Stimulated activated CD8-positive, alpha-beta memory T cell treated with anti-CD3 and anti-CD28 coated beads, Interleukin-12 subunit alpha, Interleukin-12 subunit beta, amount 100 ng/mL, for 4 hours (primary cell): ENCODE results near the gene SLC6A4.

Source experiments
- DNase-seq: peaks from one replicate; pipeline ENCODE4 v3.0.0-alpha.2; 2020; ENCODE audit warnings: low read depth

The SLC6A4 gene

GRCh38 chr17:30235386-30236296 is at the start of gene SLC6A4:
SLC6A4 (minus strand) TSS chr17:30235697; CDS start chr17:30221958, 13,739 bp downstream.
- no peak for DNase-seq

- no peak for DNase-seq
Observed at GRCh38 chr17:30279156-30279555, 43.7 kb upstream of the SLC6A4 start.

- no peak for DNase-seq
Observed at GRCh38 chr17:30278032-30278431, 42.5 kb upstream of the SLC6A4 start.

GRCh38 chr17:30275911-30276310 is 40.4 kb upstream of the SLC6A4 start:
- DNase-seq, result no peak

DNA sequence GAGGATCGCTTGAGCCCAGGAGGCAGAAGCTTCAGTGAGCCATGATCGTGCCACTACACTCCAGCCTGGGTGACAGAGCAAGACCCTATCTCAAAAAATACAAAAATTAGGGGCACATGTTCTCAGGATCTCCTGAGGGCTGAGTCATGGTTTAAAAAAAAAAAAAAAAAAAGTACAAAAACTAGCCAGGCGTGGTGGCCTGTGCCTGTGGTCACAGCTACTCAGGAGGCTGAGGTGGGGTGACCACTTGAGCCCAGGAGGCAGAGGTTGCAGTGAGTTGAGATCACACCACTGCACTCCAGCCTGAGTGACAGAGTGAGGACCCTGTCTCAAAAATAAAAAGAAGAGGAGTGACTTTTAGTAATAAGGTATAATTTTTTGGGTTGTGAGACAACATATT is 39.4 kb upstream of the SLC6A4 start:
- DNase-seq, result no peak

- no peak for DNase-seq
Observed at GRCh38 chr17:30273373-30273772, 37.9 kb upstream of the SLC6A4 start.

DNA sequence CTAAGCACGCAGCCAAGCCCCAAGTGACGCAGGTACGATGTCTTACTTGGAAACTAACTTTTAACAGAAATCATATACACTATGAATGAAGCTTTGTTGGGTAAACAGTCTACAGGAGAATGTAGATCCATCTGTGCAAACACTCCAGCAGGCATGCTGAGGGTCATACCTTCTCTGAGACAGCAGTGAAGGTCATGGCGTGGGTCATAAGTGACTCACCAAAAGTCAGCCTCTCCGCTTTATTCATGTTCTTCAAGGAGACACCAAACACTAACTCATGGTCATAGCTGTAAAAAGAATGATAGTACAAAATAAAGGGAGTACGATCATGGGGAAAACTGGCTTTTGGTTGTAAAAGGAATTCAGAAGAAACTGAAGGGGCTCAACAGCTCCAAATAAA is 35.6 kb upstream of the SLC6A4 start:
- no peak for DNase-seq

- DNase-seq, result no peak
Observed at GRCh38 chr17:30267625-30268024, 32.1 kb upstream of the SLC6A4 start.

- no peak for DNase-seq
Observed at GRCh38 chr17:30263552-30264333, 28.2 kb upstream of the SLC6A4 start.

DNA sequence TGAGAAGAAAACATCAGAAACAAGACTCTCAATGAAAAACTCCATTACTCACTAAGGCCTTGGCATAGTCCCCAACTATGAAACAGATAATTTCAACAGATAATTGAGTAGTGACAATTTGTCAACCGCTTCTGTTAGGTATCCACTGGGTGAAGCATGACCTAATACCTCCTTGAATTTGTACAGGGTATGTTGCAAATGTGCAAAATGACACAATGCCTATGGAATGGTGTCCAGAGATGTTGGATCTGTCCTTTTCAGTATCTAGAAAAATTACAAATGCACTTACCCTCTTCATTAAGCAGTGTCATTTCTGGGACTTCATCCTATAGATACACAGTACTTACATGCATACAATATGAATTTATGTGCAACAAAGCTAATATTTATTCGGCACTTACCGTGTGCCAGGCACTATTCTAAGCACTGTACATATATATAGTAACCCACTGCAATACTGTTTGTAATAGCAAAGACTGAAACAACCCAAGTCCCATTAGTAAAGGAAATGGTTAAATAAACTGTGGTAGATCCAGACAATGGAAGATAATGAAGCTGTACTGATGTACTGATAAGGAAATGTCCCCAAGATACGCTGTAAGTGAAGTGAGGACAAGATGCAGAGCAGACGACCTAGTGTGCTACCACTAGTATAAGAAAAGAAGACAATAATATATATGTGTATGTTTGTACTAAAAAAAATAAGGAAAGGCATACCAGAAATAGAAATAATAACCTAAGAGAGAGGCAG is 21.4 kb upstream of the SLC6A4 start:
- no peak for DNase-seq

DNA sequence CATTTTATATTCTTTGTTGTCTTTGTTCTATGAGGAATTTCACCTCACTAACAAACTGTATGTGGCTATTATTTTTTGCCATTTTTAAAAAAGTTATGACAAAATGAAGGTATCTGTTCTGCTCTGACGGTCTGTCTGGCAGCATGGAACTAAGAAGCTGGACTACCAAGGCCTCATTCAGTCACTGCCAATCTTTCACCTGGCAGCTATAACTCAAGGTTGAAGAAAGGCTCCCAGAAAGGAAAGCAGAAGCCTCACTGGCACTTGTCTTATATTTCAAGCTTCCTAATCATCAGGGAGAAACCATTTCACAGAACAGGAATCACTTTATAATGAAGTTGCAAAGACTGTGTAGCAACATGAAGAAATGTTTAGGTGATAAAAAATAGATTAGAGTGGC is 18.7 kb upstream of the SLC6A4 start:
- no peak for DNase-seq

- DNase-seq, result no peak
Observed at GRCh38 chr17:30253312-30253711, 17.8 kb upstream of the SLC6A4 start.

GRCh38 chr17:30251931-30252330 is 16.4 kb upstream of the SLC6A4 start:
- no peak for DNase-seq

GRCh38 chr17:30249460-30249859 is 14.0 kb upstream of the SLC6A4 start:
- no peak for DNase-seq

- no peak for DNase-seq
Observed at GRCh38 chr17:30248786-30249185, 13.3 kb upstream of the SLC6A4 start.

DNA sequence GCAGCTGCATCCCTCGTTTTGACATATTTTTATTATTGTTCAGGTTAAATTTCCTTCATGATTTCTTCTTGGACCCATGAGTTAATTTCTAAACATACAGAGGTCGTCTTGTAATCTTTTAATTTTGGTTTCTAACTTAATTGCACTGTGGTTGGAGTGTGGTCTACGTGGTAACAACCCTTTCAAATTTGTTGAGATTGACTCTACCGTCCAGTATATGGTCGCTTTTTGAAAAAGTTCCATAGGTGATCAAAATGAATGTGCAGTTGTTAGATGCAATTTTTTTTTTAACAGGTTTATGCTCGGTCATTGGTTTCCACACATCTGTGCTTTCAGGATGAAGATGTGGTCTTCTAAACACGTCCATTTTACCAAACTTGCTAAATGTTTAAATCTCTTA is 11.0 kb upstream of the SLC6A4 start:
- DNase-seq, result no peak

DNA sequence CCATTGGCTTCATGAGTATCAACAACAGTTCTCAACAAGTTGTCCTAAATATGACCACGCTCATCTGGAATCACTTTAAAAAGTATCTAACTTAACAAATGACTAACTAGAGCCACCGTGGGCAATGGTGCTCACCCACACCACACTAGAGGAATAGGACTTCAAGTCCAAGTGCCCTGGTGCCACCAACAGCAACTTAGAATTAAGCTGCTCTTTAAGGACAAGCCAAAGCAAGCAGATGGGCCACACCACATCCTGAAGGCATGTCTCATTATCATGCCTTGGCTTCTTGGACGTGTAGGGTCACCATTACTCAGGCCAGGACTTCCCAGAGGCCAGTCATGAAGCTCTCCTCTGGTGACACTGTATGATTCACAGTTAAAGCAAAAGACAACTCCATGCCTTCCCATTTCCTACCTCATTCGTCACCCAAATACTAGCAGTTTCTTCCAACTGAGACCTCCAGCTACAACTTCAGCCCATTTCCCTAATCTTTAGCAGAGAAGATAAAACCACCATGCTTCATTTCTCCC is 9.4 kb upstream of the SLC6A4 start:
- DNase-seq, result no peak

GRCh38 chr17:30243568-30243967 is 8.1 kb upstream of the SLC6A4 start:
- DNase-seq, result no peak

DNA sequence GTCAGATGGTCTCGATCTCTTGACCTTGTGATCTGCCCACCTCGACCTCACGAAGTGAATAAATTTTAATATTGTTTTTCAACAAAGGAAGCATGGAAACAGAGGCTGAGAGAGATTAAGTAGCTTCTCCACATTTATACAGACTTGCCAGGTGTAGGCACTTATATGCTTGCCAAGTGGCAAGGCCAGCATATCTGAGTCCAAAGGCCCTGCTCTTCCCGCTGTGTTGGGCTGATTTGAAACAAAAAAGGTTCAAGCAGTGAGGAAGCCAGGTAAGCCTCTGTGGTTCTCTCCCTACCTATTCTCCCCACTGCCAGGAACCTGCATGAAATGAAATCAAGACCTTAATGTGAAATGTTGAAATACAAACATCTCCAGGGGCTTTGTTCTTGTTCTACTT is 7.5 kb upstream of the SLC6A4 start:
- DNase-seq, result no peak

DNA sequence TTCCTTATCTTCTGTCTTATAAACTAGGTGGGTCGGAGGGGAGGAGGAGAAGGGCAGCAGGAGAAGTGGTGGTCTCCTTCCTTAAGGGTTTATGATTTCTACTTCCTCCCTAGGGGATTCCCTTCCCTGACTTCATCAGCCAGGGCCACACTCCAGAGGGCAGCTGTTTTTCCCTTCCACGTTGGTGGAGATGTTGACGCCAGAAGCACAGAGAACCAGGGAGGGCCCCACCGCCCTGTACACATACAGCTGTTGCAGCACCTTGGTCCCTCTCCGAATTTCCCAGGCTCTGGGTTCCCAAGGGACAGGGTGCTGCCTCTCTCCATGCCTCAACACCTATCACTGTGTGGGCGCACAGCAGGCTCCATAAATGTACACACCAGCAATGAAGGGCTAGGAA is 5.6 kb upstream of the SLC6A4 start:
- no peak for DNase-seq

DNA sequence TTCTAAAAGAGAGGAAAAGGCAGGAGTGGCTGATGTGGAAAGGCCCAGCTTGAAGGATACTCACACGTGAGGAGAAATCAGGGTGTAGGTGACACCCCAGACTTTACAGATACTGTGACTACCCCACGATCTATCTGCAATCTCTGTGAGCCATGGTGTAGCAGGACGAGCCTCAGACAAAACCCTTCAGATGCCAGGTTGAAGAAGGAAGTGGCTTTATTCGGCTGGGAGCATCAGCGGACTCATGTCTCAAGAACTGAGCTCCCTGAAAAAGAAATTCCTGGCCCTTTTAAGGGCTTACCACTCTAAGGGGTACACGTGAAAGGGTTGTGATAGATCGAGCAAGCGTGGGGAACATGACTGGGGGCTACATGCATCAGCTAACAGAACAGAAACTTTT is 4.7 kb upstream of the SLC6A4 start:
- DNase-seq, result no peak

DNA sequence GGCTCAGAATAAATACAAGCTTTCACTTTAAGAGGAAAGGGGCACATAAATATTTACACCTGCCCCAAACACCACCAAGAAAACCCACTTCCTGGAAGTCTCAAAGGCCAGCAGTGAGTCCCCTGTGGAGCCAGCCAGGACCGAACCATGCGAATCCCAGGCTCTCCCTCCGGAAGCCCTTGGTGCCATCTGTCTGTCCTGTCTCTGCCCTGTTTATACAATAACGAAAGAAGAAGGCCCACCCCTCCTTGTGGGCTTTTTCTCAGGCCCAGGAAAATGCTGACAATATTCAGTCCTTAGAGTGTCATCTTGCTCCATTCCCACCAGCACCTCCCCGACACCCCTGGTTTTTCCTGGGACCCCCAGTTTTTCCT is 3.6 kb upstream of the SLC6A4 start:
- no peak for DNase-seq
